ENCODE data around the gene GATAD2A.

GATAD2A gene

GRCh38 chr19:19538785-19539166, 133.3 kb downstream of the GATAD2A start:
- no peak overlapping the region for H3K4me3 Mint-ChIP-seq
- H3K27ac Mint-ChIP-seq: peak overlapping the region; percentile 20
- peaks cover 15% of the 10 kb centered on the region for H3K4me1 Mint-ChIP-seq (ENCODE audit: low read depth)
- H3K9me3 Mint-ChIP-seq: no peaks in the 10 kb centered on the region
- peaks cover 21% of the 10 kb centered on the region for H3K27me3 Mint-ChIP-seq (ENCODE audit: low read depth)
- no peak for DNase-seq (ENCODE audit: low spot score)
- peaks cover 4% of the 10 kb centered on the region for H3K36me3 Mint-ChIP-seq (ENCODE audit: low read depth)

- H3K27ac Mint-ChIP-seq: no peak overlapping the region
- no peak for DNase-seq (ENCODE audit: low spot score)
- no peak overlapping the region for H3K4me3 Mint-ChIP-seq
- H3K27me3 Mint-ChIP-seq (ENCODE audit: low read depth): peaks cover 21% of the 10 kb centered on the region
- peaks cover 15% of the 10 kb centered on the region for H3K4me1 Mint-ChIP-seq (ENCODE audit: low read depth)
- no peaks in the 10 kb centered on the region for H3K9me3 Mint-ChIP-seq
- peaks cover 4% of the 10 kb centered on the region for H3K36me3 Mint-ChIP-seq (ENCODE audit: low read depth)
Measured at GRCh38 chr19:19539698-19540063, 134.2 kb downstream of the GATAD2A start.

- H3K27me3 Mint-ChIP-seq (ENCODE audit: low read depth): peaks cover 21% of the 10 kb centered on the region
Measured at GRCh38 chr19:19540064-19540714, 134.7 kb downstream of the GATAD2A start.

GRCh38 chr19:19540715-19541515, 135.4 kb downstream of the GATAD2A start:
- Mint-ChIP-seq H3K36me3 (ENCODE audit: low read depth) (peaks cover 4% of the 10 kb centered on the region), H3K4me3 (peak overlapping the region; percentile 76), H3K27me3 (ENCODE audit: low read depth) (peaks cover 21% of the 10 kb centered on the region), H3K9me3 (no peaks in the 10 kb centered on the region), H3K4me1 (ENCODE audit: low read depth) (peaks cover 15% of the 10 kb centered on the region), H3K27ac (peak overlapping the region; percentile 26)
- DNase-seq (ENCODE audit: low spot score): peak; percentile 64

More at GRCh38 chr19:19540064-19540714, 134.7 kb downstream of the GATAD2A start:
- Mint-ChIP-seq H3K36me3 (ENCODE audit: low read depth) (peaks cover 4% of the 10 kb centered on the region), H3K9me3 (no peaks in the 10 kb centered on the region), H3K27ac (peak overlapping the region; percentile 26), H3K4me1 (ENCODE audit: low read depth) (peaks cover 15% of the 10 kb centered on the region), H3K4me3 (peak overlapping the region; percentile 76)
- peak; percentile 60 for DNase-seq (ENCODE audit: low spot score)

- H3K4me1 Mint-ChIP-seq (ENCODE audit: low read depth): peaks cover 15% of the 10 kb centered on the region
- H3K36me3 Mint-ChIP-seq (ENCODE audit: low read depth): peaks cover 4% of the 10 kb centered on the region
- no peaks in the 10 kb centered on the region for H3K9me3 Mint-ChIP-seq
- no peak for DNase-seq (ENCODE audit: low spot score)
- H3K27ac Mint-ChIP-seq: no peak overlapping the region
- peak overlapping the region; percentile 76 for H3K4me3 Mint-ChIP-seq
- H3K27me3 Mint-ChIP-seq (ENCODE audit: low read depth): peaks cover 18% of the 10 kb centered on the region
Measured at GRCh38 chr19:19541616-19542015, 136.1 kb downstream of the GATAD2A start.

GRCh38 chr19:19542507-19542906, 137.0 kb downstream of the GATAD2A start:
- DNase-seq (ENCODE audit: low spot score): no peak
- no peak overlapping the region for H3K27ac Mint-ChIP-seq
- no peak overlapping the region for H3K4me3 Mint-ChIP-seq

GRCh38 chr19:19543101-19543500, 137.6 kb downstream of the GATAD2A start:
- no peak for DNase-seq (ENCODE audit: low spot score)
- Mint-ChIP-seq H3K36me3 (ENCODE audit: low read depth) (no peaks in the 10 kb centered on the region), H3K9me3 (no peaks in the 10 kb centered on the region), H3K4me3 (no peak overlapping the region), H3K27me3 (ENCODE audit: low read depth) (peaks cover 11% of the 10 kb centered on the region), H3K4me1 (ENCODE audit: low read depth) (peaks cover 11% of the 10 kb centered on the region), H3K27ac (no peak overlapping the region)

More at GRCh38 chr19:19542507-19542906, 137.0 kb downstream of the GATAD2A start:
- peaks cover 2% of the 10 kb centered on the region for H3K36me3 Mint-ChIP-seq (ENCODE audit: low read depth)
- no peaks in the 10 kb centered on the region for H3K9me3 Mint-ChIP-seq
- peaks cover 14% of the 10 kb centered on the region for H3K27me3 Mint-ChIP-seq (ENCODE audit: low read depth)
- peaks cover 14% of the 10 kb centered on the region for H3K4me1 Mint-ChIP-seq (ENCODE audit: low read depth)

- Mint-ChIP-seq H3K27ac (no peak overlapping the region), H3K4me3 (no peak overlapping the region), H3K27me3 (ENCODE audit: low read depth) (peaks cover 8% of the 10 kb centered on the region), H3K4me1 (ENCODE audit: low read depth) (peaks cover 8% of the 10 kb centered on the region), H3K36me3 (ENCODE audit: low read depth) (no peaks in the 10 kb centered on the region), H3K9me3 (no peaks in the 10 kb centered on the region)
- DNase-seq (ENCODE audit: low spot score): no peak
Measured at GRCh38 chr19:19543640-19544039, 138.2 kb downstream of the GATAD2A start.

- H3K27me3 Mint-ChIP-seq (ENCODE audit: low read depth): peaks cover 3% of the 10 kb centered on the region
- H3K36me3 Mint-ChIP-seq (ENCODE audit: low read depth): no peaks in the 10 kb centered on the region
- no peak for DNase-seq (ENCODE audit: low spot score)
- no peak overlapping the region for H3K27ac Mint-ChIP-seq
- H3K9me3 Mint-ChIP-seq: no peaks in the 10 kb centered on the region
- peaks cover 5% of the 10 kb centered on the region for H3K4me1 Mint-ChIP-seq (ENCODE audit: low read depth)
- no peak overlapping the region for H3K4me3 Mint-ChIP-seq
Measured at GRCh38 chr19:19544257-19544953, 138.9 kb downstream of the GATAD2A start.

- H3K4me3 Mint-ChIP-seq: no peak overlapping the region
- H3K9me3 Mint-ChIP-seq: no peaks in the 10 kb centered on the region
Measured at GRCh38 chr19:19544954-19545591, 139.6 kb downstream of the GATAD2A start.

GRCh38 chr19:19545707-19546106, 140.2 kb downstream of the GATAD2A start:
- H3K9me3 Mint-ChIP-seq: no peaks in the 10 kb centered on the region
- no peaks in the 10 kb centered on the region for H3K36me3 Mint-ChIP-seq (ENCODE audit: low read depth)
- no peak overlapping the region for H3K4me3 Mint-ChIP-seq
- DNase-seq (ENCODE audit: low spot score): no peak
- H3K27me3 Mint-ChIP-seq (ENCODE audit: low read depth): peaks cover 3% of the 10 kb centered on the region
- no peak overlapping the region for H3K27ac Mint-ChIP-seq
- H3K4me1 Mint-ChIP-seq (ENCODE audit: low read depth): peaks cover 5% of the 10 kb centered on the region

More at GRCh38 chr19:19544954-19545591, 139.6 kb downstream of the GATAD2A start:
- H3K27ac Mint-ChIP-seq: no peak overlapping the region
- H3K27me3 Mint-ChIP-seq (ENCODE audit: low read depth): peaks cover 3% of the 10 kb centered on the region
- peaks cover 5% of the 10 kb centered on the region for H3K4me1 Mint-ChIP-seq (ENCODE audit: low read depth)
- DNase-seq (ENCODE audit: low spot score): no peak
- H3K36me3 Mint-ChIP-seq (ENCODE audit: low read depth): no peaks in the 10 kb centered on the region

GRCh38 chr19:19546751-19547162, 141.3 kb downstream of the GATAD2A start:
- no peak for DNase-seq (ENCODE audit: low spot score)
- H3K4me1 Mint-ChIP-seq (ENCODE audit: low read depth): peaks cover 2% of the 10 kb centered on the region
- no peak overlapping the region for H3K4me3 Mint-ChIP-seq
- H3K27ac Mint-ChIP-seq: no peak overlapping the region
- no peaks in the 10 kb centered on the region for H3K9me3 Mint-ChIP-seq
- no peaks in the 10 kb centered on the region for H3K36me3 Mint-ChIP-seq (ENCODE audit: low read depth)
- no peaks in the 10 kb centered on the region for H3K27me3 Mint-ChIP-seq (ENCODE audit: low read depth)

GRCh38 chr19:19547674-19548336, 142.3 kb downstream of the GATAD2A start:
- no peaks in the 10 kb centered on the region for H3K36me3 Mint-ChIP-seq (ENCODE audit: low read depth)
- H3K9me3 Mint-ChIP-seq: no peaks in the 10 kb centered on the region
- no peak overlapping the region for H3K4me3 Mint-ChIP-seq
- H3K4me1 Mint-ChIP-seq (ENCODE audit: low read depth): no peaks in the 10 kb centered on the region
- DNase-seq (ENCODE audit: low spot score): no peak
- no peaks in the 10 kb centered on the region for H3K27me3 Mint-ChIP-seq (ENCODE audit: low read depth)
- H3K27ac Mint-ChIP-seq: no peak overlapping the region

Data from T-helper 2 cell treated with Interferon-gamma antibody and Interleukin-4, amounts not matched to agents 5 μg/mL and 100 μg/mL, for 36 hours (primary cell).